ENCODE data around the gene TNP2.
"Not testable (repeated sequence)": the region's sequence is repeated elsewhere in the genome, so short reads cannot be mapped to it uniquely, and the experiment has no call there.

The TNP2 gene

GRCh38 chr16:11220507-11220906 is 48.6 kb downstream of the TNP2 start:
- not testable (repeated sequence) for DNase-seq (ENCODE audit: low read depth)

- DNase-seq (ENCODE audit: low read depth) = no peak
Observed at GRCh38 chr16:11219178-11219577, 49.9 kb downstream of the TNP2 start.

- DNase-seq (ENCODE audit: low read depth) = no peak
Observed at GRCh38 chr16:11218604-11218962, 50.5 kb downstream of the TNP2 start.

Data from stimulated activated CD8-positive, alpha-beta memory T cell treated with anti-CD3 and anti-CD28 coated beads, Interleukin-15, amount 100 ng/mL, for 1 hour (primary cell).